ENCODE measurements around the gene MRPS24.

GRCh38 chr7:43824963-43825362 lies 44.4 kb downstream of the MRPS24 start:
- TF ChIP-seq CTCF (conservative IDR thresholded peaks at IDR 0.05; ENCODE audit: low read depth, low read length) (no peak), EZH2 (IDR thresholded peaks at IDR 0.05; ENCODE audit: borderline replicate concordance, low read depth, low read length, poor library complexity, severe bottlenecking) (no peak)

All from A673 (cell line).